ENCODE data around the gene DUSP7.

DUSP7 gene

DNA sequence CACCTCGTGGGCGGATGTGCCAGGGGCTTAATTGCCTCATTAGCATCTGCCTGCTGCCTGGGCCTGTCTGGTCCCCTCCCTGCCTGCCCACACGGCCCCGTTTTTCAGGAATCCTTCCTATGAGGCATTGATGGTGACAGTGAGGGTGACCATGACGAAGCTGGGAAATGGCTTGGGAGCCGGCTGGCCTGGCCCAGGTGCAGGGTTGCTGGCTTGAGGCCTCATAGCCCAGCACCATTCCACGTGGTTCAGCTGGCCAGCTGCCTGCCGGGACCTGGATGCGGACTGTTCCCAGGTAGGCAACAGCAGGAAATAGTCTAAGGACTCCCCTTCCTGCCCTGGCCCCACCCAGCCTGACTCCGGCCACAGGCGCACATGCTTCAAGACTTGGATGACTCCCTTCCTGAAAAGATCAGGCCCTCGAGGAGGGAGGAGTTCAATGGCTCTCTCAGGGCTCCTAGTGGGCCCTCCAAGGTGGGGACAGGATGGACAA, 8.9 kb upstream of the DUSP7 start:
- no peak for DNase-seq

DNA sequence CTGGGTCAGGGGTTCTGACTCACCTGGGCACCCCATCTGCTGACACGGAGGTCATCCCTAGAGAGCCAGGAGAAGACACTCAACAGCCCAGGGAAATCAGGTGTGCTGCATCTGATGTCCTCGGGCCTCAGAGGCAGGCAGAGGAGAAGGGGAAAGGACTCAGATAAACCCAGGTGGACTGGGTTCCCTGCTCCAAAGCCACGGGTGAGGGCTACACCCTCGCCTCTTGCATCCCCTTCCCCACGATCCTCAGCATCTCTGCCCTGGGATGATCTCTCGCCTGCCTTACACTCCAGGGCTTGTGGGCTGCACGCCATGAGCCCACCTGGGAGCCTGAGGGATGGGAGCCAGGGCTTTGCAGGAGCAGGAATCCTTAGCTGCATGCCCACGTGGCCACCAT, 8.2 kb upstream of the DUSP7 start:
- DNase-seq, result no peak

DNA sequence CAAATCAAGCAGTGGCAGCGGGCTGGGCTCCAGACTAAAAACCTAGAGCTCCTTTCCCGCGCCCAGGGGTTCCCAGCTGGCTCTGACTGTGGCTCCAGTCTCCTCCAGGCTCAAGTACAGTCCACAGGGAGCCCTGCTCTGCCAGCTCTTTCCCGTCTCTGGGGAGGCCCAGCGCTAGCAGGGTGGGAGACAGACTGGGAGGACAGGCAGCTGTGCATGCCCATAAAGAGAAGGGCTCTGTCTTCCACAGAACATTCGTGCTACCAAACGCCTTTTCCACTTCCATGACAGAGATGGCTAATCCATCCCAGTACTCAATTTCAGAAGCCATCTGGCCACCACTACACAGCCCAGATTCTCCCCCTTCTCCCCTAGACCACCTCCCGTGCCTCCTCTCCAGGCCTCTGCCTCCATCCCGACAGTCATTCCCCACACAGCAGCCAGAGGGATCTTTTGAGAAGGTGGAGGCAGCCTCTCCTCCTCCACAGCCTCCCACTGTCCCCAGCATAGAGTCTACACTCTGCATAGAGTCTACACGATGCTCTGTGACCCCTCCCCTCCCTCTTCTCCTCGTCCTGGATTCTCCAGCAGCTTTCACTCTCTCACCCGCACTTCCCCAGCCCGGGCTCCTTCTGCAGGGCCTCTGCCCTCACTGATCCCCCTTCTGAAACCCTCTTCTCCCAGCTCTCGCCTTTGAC, 6.8 kb upstream of the DUSP7 start:
- no peak for DNase-seq

DNA sequence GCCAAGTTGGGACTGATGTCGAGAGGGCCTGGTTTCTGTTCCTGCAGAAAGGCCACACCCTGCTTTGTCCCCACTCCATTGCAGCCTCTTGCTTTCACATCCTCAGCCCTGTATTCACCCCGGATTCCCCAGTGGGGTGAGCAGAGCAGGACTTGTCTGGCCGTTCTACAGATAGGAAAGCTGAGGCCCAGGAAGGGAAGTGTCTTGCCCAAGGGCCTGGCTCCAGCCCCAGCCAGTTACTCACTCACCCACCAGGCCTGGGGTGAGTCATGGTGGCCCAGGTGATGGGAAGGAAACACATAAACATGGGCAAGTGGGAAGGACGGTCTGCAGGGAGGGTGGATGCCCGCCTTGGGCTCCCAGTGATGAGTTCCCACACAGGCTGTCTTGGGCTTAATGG, 6.1 kb upstream of the DUSP7 start:
- no peak for DNase-seq

DNA sequence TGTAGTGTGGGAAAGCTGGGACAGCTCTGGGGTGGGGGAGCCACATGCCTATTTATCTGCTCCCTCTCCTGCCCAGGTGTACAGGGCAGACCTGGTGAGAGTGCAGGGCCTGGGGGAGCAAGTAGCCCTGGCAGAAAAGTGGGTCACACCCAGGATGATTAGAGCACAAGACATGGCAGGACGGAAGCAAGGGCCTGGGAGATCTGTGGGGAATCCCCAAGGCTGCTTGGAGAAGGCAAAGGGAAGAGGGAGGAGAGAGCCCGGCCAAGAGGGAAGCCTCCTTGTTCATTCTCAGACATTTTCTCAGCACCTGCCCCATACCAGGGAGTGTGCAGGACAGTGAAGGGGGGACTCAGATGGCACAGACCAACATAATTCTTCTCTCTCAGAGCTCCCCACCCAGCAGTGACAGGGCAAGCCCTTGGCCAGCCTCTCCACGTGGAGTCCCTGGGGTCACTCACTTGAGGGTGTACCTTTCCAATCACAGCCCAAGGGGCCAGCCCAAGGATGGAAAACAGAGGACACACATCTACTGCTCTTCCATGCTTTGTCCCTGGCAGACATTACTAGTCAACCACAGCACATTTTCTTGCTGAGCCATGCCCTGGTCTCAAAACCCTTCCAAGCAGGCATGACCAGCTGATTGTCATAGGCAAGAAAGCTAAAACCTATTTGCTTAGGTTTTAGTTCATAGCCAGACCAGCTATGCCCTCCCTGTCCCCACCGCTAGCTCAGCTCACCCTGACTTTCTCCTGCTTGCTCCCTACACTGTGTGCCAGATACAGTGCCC, 4.9 kb upstream of the DUSP7 start:
- no peak for DNase-seq

DNA sequence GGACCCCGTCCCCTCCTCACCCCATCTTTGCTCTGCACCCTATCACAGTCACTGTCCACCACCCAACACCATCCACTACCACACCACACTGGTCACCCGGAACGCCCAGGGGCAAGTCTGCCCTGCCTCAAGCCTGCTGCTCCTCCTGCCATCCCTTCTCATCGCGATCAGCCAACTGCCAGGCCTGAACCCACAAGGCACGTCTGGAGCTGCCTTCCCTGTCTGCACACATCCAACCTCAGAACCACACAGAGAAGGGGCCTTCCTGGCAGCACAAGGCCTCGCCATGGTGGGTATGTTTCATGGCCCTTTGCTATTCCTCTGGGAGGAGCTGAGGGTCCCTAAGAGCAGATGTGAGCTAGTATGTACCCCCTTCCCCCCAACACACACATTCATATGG, 3.4 kb upstream of the DUSP7 start:
- no peak for DNase-seq

DNA sequence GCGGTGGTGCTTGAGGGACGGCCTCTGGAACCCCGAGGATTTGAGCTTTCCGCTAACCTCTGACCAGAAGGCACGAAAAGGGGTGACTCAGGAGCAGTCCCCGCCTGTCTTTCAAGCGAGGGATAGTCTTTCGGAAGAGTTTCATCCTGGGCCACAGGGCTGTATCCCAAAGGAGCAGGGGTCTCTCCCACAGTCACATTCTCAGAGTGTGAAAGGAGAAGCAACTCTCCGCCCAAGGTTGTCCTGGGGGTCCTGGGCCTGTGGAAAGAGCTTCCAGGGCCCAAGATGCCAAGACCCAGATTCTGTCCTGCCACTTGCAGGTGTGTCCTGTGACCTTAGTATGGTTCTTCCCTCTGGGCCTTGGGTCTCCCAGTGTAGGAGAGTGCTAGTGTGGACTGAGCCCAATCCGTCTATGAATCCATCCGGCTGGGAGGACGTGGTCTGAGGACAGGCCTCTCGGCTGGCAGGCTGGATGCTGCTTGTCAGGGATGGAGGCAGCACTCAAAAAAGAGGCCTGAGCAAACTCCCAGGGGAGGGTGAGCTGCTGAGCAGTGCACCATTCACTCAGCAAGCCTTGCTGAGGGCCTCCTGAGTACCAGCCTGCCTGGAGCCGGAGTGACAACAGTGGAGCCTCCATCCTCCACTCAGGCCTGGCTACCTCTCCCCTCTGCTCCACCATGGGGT, 1.6 kb upstream of the DUSP7 start:
- DNase-seq, result no peak

DNA sequence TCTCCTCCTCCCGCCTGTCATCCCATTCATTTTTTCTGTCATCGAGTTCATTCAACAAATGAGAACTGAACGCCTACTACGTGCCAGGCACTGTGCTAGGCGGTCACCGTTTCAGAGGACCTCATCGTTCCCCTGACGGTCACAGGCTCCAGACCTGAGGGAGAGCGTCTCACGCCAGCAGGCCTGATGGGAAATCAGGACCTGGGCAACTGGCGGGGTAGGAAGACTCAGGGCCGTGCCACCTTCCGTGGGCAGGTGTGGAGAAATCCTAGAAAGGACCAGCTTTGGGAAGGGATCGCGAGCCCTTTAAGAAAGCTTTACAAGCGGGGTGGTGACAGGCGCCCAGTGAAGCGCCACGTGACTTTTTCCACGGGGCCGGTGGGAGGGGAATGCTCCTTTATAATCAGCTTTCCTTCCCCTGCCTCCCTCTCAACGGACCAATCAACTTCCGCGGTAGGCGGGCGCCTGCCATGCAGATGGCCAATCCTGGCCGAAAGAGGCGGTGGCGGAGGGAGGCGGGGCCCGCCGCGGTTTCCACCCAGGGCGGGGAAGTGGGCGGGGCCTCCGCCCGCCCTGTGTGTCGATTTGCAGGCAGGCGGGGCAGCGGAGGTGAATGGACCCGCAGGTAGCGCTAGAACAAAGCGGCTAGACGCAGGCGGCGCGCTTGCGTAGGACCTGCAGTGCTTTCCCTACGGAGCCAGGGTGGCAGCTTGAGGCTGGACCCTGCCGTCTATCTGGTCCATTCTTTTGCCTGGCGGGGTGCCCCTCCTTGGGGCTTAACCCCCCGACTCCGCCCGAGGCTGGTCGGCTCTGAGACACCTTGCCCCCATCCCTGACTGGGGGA, 819 bp upstream of the DUSP7 start:
- DNase-seq, result peak; percentile 92

DNA sequence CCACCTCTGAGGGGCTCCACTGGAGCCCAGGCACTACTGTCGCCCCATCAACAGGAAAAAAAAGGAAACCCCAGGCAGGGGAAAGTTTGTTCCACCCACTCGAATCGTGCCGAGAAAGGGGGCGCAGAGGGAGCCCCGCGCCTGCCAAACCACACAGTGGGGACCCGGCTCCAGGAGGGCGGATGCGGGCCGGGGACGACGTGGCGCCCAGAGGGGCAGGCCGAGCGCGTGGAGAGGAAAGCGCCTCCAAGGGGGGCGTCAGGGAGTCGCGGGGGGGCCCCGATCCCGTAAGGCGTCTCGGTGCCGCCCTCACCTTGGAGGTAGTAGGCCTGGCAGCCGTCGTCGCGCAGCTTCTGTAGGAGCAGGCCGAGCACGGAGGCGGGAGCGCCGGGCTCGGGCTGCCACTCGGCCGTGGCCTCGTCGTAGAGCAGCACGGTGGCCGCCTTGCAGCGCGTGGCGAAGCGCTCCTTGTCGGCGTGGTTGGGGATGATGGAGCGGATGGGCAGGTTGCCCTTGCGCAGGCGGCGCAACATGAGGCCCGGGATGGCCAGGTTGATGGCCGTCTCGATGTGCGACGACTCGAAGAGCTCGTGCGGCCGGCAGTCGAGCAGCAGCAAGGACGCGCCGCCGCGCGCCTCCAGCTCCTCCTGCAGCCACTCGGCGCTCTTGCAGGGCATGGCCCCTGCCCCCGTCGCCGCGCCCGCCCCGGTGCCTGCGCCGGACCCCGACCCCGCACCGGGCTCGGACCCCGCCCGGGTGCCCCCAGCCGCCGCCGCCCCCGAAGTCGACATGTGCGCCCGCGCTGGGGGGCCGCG, 627 bp downstream of the DUSP7 start:
- DNase-seq, result no peak

DNA sequence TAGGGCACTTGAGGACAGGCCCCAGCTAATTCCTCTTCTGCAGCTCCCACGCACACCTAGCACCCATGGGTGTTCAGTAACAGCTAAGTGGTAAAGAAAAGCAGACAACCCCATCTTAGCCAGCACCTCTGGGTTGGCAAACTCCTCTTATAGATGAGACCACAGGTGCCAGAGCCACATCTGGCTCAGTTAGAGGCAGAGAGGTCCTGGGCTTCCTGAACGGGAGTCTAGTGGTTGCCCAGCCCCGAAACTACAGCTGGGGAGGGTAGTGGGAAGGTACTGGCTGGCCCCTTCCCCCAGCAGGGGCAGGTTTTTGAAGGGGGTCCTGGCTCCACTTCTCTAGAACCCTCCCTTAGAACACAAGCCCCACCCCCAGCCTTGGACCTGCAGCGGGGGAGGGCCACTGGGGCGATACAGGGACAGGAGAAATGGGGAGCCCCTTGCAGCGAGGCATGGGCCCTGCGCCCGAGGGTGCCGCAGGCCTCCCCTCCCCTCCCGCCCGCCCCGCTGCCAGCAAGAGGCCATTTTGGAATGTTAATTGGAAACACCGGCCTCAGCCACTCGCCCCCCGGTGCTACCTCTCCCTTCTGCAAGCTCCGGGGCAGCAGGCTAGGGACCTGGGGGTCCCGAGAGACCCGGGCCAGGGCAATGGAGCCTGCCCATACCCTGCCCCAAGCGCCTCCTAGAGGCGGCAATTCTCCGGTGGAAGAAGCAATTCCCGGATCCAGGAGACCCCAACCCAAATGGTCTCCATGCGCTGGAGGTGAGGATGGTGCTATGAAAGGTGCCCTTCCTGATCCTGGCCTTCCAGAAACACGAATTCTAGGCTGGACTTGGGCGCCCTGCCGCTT, 1.5 kb downstream of the DUSP7 start:
- DNase-seq, result no peak

DNA sequence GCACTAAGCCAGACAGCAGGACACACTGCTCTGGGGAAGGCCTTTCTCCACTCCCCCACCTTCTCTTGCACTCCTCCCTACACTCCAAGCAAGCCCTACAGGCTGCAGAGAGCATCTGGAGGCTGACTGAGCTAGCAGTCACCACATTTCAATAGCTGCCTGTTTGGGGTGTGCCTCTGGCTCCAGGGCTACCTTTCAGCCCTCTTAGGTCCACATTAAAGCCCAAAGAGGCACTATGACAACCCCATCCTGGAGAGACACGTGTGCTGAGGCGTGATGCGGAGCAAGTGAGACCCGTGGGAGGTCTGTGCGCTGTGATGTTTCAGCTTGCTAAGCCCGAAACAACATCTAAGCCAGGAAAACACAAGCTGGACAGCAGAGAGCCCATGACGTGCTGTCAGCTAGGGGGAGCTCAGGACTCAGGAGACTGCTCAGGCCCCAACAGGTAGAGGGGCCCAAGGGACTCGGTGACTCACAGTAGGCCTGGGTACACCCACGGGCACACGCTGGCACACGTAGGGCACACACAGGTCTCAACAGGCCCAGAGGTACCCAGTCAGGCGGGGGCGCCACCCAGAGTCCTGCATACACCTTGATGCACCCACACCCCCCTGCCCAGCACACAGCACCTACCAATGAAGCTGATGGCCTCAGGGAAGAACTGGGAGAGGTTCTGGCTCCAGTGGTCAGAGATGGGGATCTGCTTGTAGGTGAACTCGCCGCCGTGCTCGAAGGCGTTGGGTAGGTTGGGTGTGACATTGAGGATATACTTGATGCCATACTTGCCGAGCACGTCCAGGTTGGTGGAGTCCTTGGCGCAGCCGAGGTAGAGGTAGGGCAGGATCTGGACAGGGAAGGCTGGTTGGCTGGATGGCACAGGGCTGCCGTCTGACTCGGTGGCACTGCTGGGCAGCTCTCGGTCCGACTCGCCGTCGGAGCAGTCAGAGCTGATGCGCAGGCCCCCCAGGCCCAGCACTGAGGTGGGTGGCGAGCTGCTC, 2.8 kb downstream of the DUSP7 start:
- DNase-seq, result no peak

DNA sequence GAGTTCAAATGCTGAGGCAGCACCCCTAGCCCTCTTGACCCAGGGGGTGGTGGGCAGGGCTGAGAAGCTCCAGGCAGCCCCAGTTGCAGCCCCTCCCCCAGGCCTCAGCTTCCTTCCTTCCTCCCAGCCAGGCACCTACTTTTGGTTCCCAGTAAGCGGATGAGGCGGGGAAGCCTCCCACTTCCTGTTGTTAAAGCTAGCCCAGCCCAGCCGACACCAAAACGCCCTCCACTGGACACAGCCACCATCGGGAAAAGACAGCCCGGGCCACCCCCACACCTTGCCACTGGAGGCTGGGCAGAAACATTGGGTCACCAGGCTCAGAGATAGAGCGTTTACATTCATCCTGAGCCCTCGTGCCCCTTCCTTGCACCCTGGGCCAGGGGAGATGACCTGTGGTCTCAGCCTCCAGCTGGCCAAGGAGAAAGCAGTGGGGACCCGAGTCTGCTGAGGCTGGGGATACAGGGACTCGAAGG, 3.5 kb downstream of the DUSP7 start:
- peak; percentile 32 for DNase-seq

DNA sequence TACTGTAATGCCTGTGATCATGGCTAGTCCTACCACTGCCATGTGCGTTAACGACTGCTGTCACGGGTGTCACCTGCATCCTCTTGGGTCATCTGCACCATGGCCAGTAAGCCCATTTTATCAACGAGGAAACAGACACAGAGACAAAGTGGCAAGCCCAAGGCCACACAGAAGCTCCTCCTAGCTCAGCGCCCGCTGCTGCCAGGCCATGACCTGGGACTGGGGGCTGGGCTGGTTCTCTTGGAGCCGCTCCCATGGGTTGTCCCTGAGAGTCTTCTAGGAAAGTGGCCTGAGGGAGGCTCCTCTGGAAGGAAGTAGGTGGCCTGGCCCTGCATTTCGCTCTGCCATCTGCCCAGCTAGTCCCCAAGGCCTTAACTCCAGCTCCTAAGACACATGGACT, 4.9 kb downstream of the DUSP7 start:
- no peak for DNase-seq

DNA sequence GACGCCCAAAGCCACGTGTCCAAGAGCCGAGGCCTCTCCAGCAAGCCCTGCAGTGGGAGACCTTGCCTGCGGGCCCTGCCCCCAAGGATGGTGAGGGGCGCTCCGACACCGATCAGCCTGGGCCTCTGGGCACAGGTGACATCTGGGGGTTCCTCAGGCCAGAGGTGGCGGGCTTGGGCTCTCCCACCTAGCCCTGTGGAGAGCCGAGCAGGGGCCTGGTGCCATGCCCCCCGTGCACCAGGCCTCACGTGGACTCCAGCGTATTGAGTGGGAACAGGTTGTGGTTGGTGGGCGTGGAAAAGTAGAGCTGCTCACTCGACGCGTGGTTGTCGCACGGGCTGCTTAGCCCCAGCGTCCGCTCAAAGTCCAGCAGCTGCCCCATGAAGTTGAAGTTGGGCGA, 5.8 kb downstream of the DUSP7 start:
- DNase-seq, result no peak

DNA sequence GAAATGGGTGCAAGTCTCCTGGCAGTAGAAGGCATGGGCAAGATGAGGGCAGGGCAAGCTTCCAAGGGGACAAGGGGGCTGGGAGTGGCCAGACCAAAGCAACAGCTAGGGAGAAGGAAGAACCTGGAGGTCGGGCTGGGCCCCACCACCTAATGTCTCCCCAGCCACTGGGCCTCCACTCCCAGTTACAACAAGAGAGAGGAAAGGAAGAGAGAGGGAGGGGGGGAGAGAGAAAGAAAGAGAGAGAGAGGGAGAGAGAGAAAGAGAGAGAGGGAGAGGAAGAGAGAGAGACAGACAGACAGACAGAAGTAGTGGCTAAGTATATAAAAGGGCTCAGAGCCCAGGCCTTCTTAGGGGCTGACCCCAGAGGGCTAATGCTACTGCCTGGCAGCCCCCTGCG, 6.9 kb downstream of the DUSP7 start:
- no peak for DNase-seq

DNA sequence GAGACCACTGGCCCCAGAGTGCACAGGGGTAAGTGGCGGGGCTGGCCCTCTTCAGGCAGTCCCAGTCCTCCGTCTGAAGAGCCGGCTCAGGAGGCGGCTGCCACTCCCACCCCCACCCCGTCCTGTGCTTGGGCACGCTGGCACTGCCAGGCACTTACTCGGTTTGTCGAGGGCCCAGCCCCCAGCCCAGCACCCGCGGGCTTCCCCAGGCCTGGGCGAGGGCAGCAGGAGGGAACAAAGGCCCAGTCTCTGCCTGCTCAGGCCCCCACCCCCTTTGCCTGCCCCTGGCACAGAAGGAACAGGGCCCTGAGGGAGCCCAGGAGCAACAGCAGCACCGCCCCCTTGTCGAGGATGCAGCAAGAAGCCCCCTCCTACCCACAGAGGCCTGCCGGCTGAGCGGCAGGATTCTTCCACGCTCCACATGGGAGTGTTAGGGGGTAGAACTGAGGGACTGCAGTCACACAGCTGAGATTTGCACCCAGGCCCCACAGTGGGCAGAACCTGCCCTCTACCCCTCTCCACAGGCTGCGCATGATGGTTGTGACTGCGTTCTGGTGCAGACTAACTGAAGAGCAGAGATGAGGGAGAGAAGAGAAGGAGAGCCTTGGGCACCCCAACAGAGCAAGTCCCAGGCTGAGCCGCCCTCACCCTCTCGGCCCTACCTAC, 8.9 kb downstream of the DUSP7 start:
- DNase-seq, result no peak

DNA sequence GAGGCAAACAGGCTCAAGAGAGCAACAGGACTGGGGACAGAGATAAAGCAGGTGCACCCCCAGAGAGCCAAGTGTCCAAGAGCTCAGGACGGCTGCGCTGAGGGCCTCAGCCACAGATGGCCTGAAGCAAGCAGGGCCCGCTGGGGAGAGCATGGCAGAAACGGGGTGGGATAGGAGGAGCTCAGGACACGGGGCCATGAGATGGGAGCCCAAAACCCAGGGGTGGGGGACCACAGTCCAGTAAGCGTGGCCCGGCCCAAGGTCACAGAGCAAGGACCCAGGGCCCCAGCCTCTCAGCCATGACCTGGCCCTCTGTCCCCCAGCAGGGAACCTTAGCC, 9.5 kb downstream of the DUSP7 start:
- no peak for DNase-seq

DNA sequence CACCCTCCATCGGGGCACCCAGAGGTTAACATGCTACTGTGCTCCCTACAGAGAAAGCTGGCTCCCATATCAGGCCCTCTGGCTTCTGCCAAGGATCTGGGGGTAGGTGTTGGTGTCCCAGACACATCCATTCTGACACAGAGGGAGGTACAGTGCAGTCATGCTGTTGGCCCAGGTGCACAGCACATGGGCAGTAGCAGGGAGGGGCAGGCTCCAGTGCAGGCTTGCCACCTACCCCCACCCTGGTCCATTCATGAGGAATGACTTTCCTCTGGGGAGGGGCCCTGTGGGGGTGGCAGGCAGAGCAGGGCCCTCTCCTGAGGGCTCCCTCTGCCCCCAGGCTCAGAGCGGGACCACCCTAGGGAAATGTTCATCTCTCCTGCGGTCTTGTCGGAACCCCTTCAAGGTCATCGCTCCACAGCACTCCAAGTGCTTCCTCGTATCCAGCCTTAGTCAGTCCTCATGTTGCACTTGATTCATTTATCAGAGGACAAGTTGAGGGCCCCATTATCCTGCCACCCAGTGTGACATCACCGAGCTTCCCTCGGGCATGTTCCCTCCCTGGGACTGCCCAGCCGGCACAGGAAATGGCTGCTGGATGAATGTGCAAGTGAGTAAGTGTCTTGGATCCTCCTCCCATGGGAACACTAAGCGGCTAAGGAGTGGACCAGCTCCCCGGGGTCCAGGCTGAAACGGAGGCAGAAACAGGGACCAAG, 10.0 kb downstream of the DUSP7 start:
- no peak for DNase-seq

Measured in DMS153 (cell line).